Bone marrow (tissue), 2 donors: Measurements from ENCODE around the gene LRIF1.
"Not testable (repeated sequence)": the region's sequence is repeated elsewhere in the genome, so short reads cannot be mapped to it uniquely, and the experiment has no call there.

ENCODE experiments used
- DNase-seq, 2 donors: peaks; one replicate each; lab custom pipeline; 2025; lab: John Stamatoyannopoulos, UW

The LRIF1 gene

DNA sequence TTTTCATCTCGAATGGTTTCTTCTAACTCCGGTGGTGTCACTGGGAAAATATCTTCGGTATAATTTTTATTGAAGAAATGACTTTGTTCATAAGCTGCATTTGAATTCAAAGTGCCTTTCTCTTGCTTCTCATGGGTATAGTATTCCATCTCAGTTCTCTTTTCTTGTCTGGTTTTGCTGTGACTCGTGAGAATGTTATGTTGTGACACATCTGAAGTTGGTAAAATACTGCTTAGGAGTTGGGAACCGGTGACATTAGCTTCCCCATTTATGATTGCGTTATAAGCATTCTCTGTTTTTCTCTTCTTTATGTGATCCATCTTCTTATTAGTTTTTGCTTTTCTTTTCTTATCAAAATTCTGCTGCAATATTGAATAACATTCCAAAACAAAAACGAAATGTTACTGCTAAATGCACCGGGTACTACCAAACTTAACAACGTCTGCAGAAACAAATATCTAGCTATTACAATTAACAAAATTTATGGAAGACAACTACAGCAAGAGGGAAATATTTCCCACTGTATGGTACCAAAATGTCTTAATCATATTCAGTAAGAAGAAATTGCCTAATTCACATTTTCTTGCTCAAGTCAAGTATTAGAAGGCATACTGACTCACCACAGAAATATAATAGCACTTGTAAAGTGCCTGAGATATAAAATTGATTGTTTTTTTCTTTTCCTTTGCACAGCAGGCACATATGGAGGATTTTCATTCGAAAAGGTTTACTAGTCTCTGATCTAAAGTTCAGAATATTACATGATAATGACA lies 15.5 kb downstream of the LRIF1 start:
- DNase-seq: no peak

DNA sequence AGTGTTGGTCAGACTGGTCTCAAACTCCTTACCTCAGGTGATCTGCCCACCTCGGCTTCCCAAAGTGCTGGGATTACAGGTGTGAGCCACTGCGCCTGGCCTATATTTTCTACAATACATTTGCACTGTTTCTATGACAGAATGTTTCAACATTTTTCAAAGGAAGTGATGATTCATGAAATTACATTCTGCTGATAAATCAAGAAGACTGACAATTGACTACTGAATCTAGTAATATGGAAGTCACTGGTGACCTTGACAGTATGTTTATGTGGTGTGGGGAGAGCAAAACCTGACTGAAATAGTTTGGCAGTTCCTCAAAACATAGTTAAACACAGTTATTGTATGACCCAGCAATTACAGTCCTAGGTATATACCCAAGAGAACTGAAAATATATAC lies 18.1 kb downstream of the LRIF1 start:
- peak in 1 of 2 donors; percentile 21 for DNase-seq

DNA sequence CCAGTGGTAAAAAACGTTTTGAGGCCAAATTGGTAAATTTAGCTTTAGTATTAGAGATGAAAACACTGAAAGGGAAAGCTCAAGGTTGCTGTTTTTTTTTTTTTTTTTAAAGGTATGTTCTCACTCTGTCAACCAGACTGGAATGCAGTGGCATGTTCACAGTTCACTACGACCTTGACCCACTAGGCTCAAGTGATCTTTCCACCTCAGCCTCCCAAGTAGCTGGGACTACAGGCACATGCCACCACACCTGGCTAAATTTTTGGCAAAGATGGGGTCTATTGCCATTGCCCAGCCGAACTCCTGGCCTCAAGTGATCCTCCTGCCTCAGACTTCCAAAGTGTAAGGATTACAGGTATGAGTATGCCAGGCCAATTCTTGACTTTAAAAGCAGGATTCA lies 18.9 kb downstream of the LRIF1 start:
- no peak for DNase-seq

DNA sequence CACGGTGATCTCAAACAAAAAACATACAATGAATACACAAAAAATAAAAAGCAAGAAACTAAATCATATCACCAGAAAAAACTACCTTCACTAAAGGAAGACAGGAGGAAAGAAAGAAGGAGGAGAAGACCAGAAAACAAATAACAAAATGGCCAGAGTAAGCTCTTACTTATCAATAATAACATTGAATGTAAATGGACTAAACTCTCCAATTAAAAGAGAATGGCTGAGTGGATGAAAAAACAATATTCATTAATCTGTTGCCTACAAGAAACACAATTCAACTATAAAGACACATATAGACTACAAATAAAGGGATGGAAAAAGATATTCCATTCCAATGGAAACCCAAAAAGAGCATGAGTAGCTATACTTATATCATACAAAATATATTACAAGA lies 27.2 kb downstream of the LRIF1 start:
- DNase-seq: no peak

DNA sequence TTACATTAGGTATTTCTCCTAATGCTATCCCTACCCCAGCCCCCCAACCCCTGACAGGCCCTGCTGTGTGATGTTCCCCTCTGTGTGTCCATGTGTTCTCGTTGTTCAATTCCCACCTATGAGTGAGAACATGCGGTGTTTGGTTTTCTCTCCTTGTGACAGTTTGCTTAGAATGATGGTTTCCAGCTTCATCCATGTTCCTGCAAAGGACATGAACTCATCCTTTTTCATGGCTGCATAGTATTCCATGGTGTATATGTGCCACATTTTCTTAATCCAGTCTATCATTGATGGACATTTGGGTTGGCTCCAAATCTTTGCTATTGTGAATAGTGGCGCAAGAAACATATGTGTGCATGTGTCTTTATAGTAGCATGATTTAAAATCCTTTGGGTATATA lies 32.6 kb downstream of the LRIF1 start:
- not testable (repeated sequence) for DNase-seq

DNA sequence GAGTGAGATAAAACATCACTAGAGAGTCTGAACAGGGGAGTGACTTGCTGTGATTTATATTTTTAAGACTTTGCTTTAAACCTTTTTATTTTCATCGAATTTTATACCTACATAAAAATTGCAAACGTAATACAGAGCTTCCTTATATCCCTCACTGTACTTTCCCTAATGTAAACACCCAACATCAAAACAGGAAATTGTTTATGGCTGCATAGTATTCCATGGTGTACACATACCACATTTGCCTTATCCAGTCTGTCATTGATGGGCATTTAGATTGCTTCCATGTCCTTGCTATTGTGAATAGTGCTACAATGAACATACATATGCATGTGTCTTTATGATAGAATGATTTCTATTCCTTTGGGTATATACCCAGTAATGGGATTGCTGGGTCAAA lies 34.8 kb downstream of the LRIF1 start:
- DNase-seq: no peak

DNA sequence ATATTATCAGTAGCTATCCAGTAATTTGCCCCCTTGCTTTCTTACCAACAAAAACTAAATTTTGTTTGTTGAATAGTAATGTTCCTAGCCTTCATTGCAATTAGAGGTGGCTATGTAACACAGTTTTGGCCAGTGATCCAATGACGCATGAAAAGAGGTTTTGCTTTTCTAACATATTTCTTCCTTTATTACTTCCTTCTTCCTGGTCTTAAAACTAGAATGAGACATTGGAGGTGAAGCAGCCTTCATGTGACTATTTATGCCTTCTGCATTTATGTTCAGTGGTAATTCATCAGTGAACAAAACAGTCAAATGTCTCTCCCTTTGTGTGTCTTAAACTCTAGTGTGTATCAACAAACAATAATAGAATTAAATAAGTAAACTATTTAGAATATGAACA lies 35.5 kb downstream of the LRIF1 start:
- DNase-seq: no peak

DNA sequence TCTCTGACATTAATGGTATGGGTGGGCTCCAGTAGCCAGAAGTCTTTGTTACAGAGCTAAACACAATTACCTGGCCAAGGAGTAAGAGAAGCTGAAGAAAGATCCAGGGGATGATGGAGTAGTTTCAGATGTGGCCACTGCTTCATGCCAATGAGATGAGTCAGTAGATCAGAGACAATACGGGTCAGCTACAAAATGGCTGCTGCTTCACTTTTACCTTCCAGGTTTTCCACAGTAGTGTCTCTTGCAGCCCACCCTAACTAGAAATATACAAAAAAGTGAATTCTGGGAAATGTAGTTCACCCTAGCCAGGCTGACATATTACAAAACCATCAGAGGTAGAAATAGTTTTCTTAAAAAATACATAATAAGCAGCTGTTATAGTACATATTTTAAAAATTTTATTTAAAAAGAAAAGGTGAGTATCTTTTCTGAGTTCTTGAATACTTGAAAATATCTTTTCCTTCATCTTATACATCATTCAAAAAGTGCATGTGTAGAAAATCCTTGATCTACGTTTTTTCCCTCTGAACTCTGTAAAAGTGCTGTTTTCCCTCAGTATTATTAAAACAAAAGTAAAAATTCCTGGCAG lies 36.1 kb downstream of the LRIF1 start:
- no peak for DNase-seq

DNA sequence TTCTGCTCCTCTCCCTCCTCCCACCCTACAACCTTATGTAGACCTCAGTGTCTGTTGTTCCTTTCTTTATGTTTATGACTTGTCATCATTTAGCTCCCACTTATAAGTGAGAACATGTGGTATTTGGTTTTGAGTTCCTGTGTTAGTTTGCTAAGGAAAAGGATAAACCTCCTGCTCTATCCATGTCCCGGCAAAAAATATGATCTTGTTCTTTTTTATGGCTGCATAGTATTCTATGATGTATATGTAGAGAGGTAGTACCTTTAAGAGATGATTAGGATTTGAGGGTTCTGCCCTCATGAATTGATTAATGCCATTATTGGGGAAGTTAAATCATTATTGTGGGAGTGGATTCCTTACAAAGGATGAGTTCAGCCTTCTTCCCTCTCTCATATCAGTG lies 41.8 kb downstream of the LRIF1 start:
- no peak for DNase-seq

DNA sequence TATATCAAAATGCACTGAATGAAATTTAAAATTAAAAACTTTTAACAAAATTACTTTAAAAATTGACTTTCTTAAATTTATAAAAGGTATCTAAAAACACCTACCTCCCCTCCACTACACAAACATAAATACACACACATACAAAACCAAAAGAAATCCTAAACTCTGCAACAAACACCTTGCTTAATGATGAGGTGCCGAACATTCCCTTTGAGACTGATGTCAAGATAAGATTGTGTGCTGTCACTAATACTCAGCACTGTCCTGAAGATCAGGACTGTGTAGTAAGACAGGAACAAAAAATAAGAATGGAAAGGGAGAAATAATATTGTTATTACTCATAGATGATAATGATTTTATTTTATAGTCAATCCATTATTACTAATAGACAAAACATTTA lies 45.7 kb downstream of the LRIF1 start:
- DNase-seq: no peak

DNA sequence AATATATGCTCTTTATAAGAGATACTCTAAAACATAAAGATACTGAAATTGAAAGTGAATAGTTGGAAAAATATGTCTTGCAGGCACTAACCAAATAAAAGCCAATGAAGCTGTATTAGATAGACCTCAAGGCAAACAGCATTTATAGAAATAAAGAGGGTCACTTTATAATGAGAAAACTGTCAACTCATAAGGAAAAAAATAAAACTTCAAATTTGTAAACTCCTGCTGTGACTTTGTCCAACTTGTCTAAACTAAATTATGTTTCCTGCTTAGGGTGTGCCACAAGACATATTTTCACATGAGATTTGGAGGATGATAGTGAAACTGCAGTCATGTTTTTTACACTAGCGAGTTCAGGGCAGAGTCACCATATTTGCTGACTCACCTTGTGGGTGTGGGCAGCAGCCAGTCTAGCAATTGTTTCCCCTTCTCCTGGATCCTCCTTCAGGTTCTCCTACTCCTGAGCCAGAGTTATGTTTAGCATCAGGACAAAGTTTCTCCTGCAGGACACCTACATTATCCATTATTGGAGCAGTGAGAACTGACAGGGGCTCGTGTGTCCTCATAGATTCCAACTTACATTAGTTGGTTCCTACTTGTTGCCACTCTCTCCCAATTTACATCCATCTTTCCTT lies 46.9 kb downstream of the LRIF1 start:
- peak in 1 of 2 donors; percentile 74 for DNase-seq

DNA sequence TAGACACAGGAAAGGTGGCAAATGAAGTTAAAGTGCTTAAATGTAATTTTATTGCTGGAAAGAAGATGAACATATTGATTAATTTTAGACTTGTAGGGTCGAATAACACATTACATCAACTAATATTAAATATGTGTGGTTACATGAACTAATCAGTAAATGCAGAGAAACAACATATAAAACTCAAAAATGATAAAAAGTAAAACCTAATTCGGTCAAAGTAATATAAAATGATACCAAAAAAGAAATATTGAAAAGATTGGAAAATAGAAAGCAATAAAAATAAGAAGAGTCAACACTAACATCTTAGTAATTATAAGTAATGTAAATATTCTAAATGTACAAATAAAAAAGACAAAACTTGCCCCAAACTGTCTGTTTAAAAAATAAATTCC lies 47.5 kb downstream of the LRIF1 start:
- no peak for DNase-seq

DNA sequence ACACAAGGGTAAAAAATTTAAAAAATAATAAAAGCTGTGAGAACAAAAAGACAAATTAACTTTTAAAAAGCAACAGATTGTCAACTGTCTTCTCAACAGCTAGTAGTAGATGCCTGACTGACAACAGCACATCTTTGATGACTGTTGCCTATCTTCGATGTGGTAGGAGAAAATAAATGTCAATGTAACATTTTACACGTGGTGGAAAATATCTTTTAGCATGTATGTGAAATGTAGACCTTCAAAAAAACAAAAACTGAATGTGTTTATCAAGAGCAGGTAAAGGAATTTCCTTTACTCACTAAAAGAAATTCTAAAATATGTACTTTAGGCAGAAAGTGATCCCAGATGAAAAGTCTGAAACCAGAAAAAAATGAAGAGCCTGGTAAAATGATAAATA lies 47.9 kb downstream of the LRIF1 start:
- no peak for DNase-seq

DNA sequence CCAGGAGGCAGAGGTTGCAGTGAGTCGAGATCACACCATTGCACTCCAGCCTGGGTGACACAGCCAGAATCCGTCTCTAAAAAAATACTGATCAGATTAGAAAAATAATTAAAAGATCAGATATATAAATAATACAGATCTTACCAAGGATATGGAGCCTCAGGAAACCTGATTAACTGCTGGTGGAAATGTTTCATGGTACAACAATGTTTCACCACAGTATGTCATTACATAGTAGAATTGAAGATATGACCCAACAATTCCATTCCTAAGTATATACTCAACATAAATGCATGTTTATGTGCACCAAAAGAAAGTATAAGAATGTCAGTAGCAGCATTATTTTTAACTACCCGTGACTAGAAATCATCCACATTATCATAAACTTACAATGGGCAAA lies 49.0 kb downstream of the LRIF1 start:
- DNase-seq: no peak

DNA sequence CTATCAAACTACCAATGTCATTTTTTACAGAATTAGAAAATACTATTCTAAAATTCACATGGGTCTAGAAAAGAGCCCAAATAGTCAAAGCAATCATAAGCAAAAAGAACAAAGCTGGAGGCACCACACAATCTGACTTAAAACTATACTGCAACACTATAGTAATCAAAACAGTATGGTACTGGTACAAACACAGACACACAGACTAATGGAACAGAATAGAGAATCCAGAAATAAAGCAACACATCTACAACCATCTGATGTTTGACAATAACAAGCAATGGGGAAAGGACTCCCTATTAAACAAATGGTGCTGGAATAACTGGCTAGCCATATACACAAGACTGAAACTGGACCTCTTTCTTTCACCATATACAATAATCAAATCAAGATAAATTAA lies 50.9 kb downstream of the LRIF1 start:
- DNase-seq: no peak

DNA sequence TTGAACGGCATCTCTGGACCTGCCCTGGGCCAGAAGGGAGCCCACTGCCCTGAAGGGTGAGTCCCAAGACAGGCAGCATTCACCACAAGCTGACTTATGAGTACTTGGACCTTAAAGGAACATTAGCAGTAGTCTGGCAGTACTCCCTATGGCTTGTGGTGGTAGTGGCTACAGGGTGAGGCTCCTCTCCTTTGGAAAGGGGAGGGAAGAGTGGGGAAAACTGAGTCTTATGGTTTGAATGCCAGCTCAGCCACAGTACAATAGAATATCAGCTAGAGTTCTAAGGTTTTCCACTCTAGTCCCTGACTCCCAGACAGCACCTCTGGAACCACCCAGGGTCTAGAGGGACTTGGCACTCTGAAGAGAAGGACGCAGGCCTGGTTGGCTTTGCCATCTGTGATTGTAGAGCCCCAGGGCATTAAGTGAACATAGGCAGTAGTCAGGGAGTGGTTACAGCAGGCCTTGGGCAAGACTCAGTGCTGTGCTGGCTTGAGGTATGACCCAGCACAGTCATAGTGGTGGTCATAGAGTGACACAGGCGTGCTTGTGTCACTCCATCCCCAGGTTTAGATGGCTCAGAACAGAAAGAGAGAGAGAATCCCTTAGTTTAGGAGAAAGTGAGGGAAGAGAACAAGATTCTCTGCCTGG lies 59.7 kb downstream of the LRIF1 start:
- no peak for DNase-seq

DNA sequence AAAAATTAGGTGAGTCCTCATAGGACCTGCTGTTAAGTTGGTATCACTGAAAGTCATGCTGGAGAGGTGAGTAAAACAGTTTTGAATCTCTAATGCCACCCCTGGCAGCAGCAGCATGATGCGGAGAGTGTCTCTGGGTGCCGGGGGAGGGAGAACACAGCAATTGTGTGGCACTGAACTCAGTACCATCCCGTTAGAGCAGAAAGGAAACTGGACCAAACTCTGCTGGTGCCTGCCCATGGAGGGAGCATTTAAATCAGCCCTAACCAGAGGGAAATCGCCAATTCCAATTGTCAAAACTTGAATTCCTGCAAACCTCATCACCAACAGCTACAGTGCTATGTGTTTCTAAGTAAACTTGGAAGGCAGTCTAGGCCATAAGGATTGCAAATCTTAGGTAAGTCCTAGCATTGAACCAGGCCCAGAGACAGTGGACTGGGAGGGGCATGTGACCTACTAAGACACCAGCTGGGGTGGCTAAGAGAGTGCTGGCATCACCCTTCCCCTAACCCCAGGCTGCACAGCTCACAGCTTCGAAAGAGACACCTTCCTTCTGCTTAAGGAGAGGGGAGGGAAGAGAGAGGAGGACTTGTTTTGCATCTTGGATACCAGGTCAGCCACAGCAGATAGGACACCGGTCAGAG lies 60.8 kb downstream of the LRIF1 start:
- no peak for DNase-seq

DNA sequence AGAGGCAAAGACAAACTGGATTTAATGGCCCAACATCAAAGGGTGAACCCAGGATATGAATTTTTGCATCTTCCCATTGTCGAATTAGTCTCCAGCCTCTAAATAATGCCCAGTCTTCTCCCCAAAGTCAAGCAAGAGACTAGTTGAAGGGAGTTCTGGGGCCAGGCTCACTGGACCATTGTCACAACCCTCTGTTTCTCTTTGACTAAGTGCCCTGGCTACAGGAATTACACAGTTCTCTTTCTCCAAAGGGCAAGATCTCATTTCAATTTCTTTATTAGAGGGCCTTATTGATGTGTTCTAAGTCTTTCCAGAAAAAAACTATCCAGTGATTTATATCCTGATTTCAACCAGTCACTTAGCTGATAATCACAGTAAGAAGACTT lies 64.3 kb downstream of the LRIF1 start:
- no peak for DNase-seq

DNA sequence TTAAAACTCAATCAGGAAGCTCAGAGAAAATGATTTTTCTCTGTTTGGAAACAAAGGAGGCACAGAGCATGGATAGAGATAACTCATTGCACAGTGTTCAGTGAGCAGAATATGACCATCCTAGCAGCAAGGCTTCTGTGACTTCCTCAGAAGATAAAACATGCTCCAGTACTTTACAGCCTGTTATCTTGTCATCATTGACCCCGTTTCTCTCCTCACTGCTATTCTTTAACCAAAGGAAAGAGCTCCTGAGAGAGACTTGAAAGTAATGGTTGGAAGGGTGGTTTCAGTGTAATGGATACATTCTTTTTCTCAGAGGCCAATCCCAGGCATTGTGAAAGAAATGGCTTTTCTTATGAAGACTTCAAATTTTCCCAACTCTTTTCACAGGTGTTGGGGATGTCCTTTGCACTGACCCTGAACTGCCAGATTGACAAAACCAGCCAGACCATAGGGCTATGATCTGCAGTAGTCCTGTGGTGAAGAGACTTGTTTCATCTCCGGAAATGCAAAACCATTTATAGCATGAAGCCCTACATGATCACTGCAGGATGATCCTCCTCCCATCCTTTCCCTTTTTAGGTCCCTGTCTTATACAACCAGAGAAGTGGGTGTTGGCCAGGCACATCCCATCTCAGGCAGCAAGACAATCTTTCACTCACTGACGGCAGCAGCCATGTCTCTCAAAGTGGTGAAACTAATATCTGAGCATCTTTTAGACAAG lies 64.8 kb downstream of the LRIF1 start:
- DNase-seq: no peak

DNA sequence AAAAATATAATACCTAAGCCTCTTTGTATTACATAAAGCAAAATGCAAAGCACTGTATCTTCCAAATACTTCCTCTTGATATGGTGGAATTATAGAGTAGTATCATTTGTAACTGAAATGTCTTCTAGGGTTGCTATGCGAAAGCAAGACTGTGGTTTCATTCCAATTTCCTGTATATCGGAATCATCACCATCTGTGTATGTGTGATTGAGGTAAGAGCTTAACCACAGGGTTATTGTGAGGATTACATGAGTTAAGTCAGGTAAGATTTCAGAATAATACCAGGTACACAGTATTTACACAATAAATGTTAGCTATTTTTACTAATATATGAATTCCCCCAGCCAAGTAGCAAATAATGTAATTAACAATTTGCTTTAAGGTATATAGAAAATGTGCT lies 66.0 kb downstream of the LRIF1 start:
- no peak for DNase-seq
